ENCODE results near the gene GALNT11.

- TF ChIP-seq POLR2AphosphoS5 (IDR thresholded peaks at IDR 0.05) (no peak), CTCF (IDR thresholded peaks at IDR 0.05) (no peak)
These were observed 95.3 kb downstream of the GALNT11 start for GRCh38 chr7:152120776-152121175.

Data from breast epithelium (tissue), 3 donors.